Measurements from ENCODE around the gene SELPLG.
"Not testable (repeated sequence)": the region's sequence is repeated elsewhere in the genome, so short reads cannot be mapped to it uniquely, and the experiment has no call there.

SELPLG gene

DNA sequence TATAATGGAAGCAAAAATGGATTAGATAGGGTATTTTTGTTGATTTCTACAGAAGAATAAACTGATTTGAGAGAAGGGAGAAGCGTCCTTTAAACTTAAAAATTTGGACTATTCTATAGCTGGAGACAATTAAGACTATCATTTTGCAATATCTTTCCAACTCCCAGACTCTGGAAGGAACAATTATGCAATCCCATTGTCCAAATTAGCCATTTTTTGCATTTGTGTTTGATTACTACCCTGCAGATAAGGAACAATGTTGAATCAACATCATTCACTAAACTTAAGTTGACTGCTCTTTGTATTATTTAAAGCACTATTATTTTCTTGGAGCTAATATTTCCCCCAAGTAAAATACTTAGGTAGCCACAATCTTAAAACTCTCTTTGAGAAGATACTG lies 34.8 kb upstream of the SELPLG start:
- H3K36me3 ChIP-seq (ENCODE audit: control insufficient read depth, insufficient read depth, low read length): no peaks in the 10 kb centered on the region
- no peak overlapping the region for H3K4me3 ChIP-seq (ENCODE audit: low read length)
- DNase-seq (ENCODE audit: low read depth, low spot score): no peak
- no CpG with 5 or more reads among the region's 1 CpG for WGBS (ENCODE audit: insufficient coverage, insufficient read length)
- no peaks in the 10 kb centered on the region for H3K27me3 ChIP-seq (ENCODE audit: control insufficient read depth, insufficient read depth, low read length)
- H3K27ac ChIP-seq (ENCODE audit: low read length): no peak overlapping the region
- H3K4me1 ChIP-seq (ENCODE audit: control insufficient read depth, insufficient read depth, low read length): peaks cover 2% of the 10 kb centered on the region; the same call in 1 of the 2 replicates
- no peaks in the 10 kb centered on the region for H3K9me3 ChIP-seq (ENCODE audit: control insufficient read depth, insufficient read depth, low read length)

DNA sequence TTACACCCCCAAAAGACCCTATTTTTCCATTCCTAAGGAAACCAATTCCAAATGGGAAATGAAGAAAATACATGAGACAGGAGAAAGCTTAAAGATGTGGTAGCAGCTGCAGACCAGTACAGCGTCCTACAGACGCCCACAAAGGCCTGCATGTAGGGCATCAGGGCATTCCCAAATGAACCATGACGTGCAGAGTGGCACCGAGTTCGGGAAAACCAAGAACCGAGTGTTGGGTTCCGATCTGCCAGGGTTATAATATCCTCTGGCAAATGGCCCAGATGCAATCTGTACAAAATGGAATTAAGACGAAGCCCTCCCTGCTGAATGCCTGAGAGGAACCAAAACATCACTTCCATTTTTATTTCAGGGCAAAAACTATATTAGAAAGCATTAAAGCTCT lies 34.4 kb upstream of the SELPLG start:
- DNase-seq (ENCODE audit: low read depth, low spot score): no peak
- peaks cover 2% of the 10 kb centered on the region; the same call in 1 of the 2 replicates for H3K4me1 ChIP-seq (ENCODE audit: control insufficient read depth, insufficient read depth, low read length)
- no peak overlapping the region for H3K4me3 ChIP-seq (ENCODE audit: low read length)
- H3K27ac ChIP-seq (ENCODE audit: low read length): no peak overlapping the region
- no peaks in the 10 kb centered on the region for H3K9me3 ChIP-seq (ENCODE audit: control insufficient read depth, insufficient read depth, low read length)
- H3K36me3 ChIP-seq (ENCODE audit: control insufficient read depth, insufficient read depth, low read length): no peaks in the 10 kb centered on the region
- no CpG with 5 or more reads among the region's 8 CpGs for WGBS (ENCODE audit: insufficient coverage, insufficient read length)
- H3K27me3 ChIP-seq (ENCODE audit: control insufficient read depth, insufficient read depth, low read length): no peaks in the 10 kb centered on the region

DNA sequence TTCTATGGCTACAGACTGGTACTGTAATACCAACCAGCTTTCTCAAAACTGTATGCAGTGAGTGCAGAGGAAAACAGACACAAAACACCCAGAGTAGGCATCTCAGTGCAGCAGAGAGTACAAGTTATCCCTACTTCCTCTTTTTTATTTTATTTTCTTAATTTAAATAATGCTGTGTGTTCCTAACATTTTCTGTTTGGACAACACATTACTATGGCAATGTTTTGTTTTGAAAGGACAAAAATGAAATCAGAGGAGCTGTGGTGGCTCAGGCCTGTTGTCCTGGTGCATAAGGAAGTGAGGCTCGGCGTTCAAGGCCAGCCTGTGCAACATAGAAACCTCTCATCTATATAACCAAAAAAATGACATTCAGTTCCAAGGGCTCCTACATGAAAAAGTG lies 33.7 kb upstream of the SELPLG start:
- no peaks in the 10 kb centered on the region for H3K27me3 ChIP-seq (ENCODE audit: control insufficient read depth, insufficient read depth, low read length)
- WGBS (ENCODE audit: insufficient coverage, insufficient read length): no CpG with 5 or more reads among the region's 2 CpGs
- peaks cover 2% of the 10 kb centered on the region; the same call in 1 of the 2 replicates for H3K4me1 ChIP-seq (ENCODE audit: control insufficient read depth, insufficient read depth, low read length)
- H3K36me3 ChIP-seq (ENCODE audit: control insufficient read depth, insufficient read depth, low read length): no peaks in the 10 kb centered on the region
- H3K27ac ChIP-seq (ENCODE audit: low read length): no peak overlapping the region
- DNase-seq (ENCODE audit: low read depth, low spot score): no peak
- H3K4me3 ChIP-seq (ENCODE audit: low read length): no peak overlapping the region
- H3K9me3 ChIP-seq (ENCODE audit: control insufficient read depth, insufficient read depth, low read length): no peaks in the 10 kb centered on the region

DNA sequence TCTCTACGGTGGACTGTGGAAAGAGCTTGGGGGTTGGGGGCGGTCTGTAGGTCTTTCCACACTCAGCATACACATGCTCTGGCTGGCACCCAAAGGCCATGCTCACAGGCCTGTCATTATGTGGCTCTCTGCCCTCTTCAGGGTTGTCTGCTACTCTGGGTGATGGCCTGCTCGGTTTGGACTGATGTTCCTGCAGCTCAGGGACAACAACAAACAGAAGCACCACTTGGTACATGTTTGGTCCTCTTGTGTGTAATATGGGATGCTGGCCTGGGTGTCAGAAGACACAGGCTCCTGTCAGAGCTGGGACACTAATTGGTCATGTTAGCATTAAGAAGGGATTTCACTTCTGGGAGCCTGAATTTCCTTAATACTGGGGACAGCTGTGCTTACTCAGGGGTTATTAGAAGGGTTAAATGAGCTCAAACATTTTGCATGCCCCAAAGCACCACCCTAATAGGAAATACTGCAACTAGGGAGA lies 32.7 kb upstream of the SELPLG start:
- no peaks in the 10 kb centered on the region for H3K27me3 ChIP-seq (ENCODE audit: control insufficient read depth, insufficient read depth, low read length)
- no peak for DNase-seq (ENCODE audit: low read depth, low spot score)
- H3K4me1 ChIP-seq (ENCODE audit: control insufficient read depth, insufficient read depth, low read length): peaks cover 2% of the 10 kb centered on the region; the same call in 1 of the 2 replicates
- no peak overlapping the region for H3K4me3 ChIP-seq (ENCODE audit: low read length)
- no peaks in the 10 kb centered on the region for H3K9me3 ChIP-seq (ENCODE audit: control insufficient read depth, insufficient read depth, low read length)
- WGBS (ENCODE audit: insufficient coverage, insufficient read length): no CpG with 5 or more reads among the region's 3 CpGs
- H3K27ac ChIP-seq (ENCODE audit: low read length): no peak overlapping the region
- H3K36me3 ChIP-seq (ENCODE audit: control insufficient read depth, insufficient read depth, low read length): no peaks in the 10 kb centered on the region

DNA sequence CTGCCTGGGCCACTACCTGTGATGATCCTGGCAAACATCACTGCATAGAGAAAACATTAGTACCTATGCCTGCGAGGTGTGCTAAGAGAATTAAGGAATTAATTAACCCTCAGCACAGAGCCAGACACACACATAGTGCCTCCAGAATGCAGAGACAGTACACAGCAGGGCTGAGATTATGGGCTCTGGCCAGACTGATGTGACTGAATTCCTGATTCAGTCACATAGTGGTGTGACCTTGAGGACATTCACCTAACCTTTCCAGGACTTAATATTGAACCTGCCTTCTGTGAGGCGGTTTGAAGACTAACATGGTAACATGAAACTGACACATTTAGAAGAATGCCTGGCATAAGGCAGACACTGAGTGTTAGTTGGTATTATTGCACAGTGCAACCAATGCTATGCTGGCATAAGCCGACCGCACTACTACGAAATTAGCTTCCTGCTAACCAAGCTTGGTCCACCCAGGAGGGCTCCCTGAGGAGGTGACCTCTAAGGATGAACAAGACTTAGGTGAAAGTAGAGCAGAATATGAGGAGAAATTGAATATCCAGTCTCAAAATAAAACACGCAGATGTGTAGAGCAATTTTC lies 32.0 kb upstream of the SELPLG start:
- Histone ChIP-seq H3K36me3 (ENCODE audit: control insufficient read depth, insufficient read depth, low read length) (no peaks in the 10 kb centered on the region), H3K9me3 (ENCODE audit: control insufficient read depth, insufficient read depth, low read length) (no peaks in the 10 kb centered on the region), H3K27me3 (ENCODE audit: control insufficient read depth, insufficient read depth, low read length) (no peaks in the 10 kb centered on the region), H3K4me3 (ENCODE audit: low read length) (no peak overlapping the region), H3K27ac (ENCODE audit: low read length) (no peak overlapping the region), H3K4me1 (ENCODE audit: control insufficient read depth, insufficient read depth, low read length) (peaks cover 2% of the 10 kb centered on the region; the same call in 1 of the 2 replicates)
- WGBS (ENCODE audit: insufficient coverage, insufficient read length): no CpG with 5 or more reads among the region's 6 CpGs
- DNase-seq (ENCODE audit: low read depth, low spot score): no peak

DNA sequence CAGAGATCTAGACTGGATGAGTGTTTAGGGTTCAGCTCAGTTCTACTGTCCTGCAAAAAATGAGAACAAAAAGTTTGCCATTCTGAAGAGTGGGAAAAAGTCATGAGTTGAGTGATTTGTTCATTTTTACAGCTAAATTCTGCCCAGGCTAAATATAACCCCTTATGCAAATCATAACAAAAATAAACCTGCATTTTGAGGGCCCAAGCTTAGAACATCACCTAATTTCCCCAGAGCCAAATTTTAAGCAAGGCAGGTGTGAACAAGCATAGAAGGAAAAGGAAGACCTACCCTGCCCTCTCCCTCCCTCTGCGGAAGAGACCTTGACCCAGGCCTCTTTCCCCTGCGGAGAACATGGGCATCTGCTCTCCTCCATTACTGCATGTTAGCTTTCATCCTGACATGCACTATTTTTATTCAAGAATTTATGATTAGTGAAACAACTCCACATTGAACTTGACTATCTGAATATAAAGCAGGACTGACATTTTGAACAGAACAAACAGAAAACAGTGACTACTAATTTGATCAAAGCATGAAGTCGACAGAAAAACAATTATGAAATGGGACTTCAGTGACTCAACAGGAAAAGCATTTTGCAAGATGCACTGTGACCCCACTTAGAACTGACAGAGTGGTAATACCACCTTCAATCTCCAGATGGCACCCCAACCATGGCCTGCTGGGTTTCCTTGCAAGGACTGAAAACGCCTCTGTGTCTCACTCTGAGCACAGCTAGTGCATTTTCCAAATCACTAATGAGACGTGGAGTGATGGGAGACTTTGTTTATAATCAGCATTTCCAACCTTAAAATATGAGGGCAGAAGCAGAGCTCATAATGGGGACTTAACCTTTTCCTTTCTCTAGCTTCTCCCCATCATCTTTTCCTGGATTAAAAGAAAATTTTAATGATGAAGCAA lies 30.9 kb upstream of the SELPLG start:
- Histone ChIP-seq H3K4me3 (ENCODE audit: low read length) (no peak overlapping the region), H3K9me3 (ENCODE audit: control insufficient read depth, insufficient read depth, low read length) (no peaks in the 10 kb centered on the region), H3K36me3 (ENCODE audit: control insufficient read depth, insufficient read depth, low read length) (no peaks in the 10 kb centered on the region), H3K4me1 (ENCODE audit: control insufficient read depth, insufficient read depth, low read length) (peaks cover 2% of the 10 kb centered on the region; the same call in 1 of the 2 replicates), H3K27ac (ENCODE audit: low read length) (no peak overlapping the region), H3K27me3 (ENCODE audit: control insufficient read depth, insufficient read depth, low read length) (no peaks in the 10 kb centered on the region)
- no CpG with 5 or more reads among the region's 5 CpGs for WGBS (ENCODE audit: insufficient coverage, insufficient read length)
- DNase-seq (ENCODE audit: low read depth, low spot score): peak; percentile 72

DNA sequence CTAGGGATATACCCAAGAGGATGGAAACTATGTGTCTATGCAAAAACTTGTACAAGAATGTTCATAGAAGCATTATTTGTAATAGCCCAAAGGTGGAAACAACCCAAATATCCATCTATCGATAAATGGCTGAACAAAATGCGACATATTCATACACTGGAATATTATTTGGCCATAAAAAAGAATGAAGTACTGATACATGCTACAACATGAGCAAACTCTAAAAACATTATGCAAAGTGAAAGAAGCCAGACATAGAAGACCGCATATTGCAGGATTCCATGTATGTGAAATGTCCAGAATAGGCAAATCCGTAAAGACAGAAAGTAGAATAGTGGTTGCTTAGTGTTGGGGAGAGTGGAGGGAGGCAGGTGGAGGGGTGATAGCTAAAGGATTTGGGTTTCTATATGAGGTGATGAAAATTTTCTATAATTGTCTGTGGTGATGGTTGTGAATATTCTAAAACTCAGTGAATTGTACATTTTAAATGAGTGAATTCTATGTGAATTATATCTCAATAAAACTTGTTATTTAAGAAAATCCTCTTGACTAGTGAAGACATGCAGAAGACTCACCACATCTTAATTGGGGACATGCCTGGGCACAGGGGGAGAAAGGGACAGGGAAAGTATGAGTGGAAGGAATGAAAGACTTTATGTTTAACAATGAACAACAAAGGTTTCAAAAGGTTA lies 29.8 kb upstream of the SELPLG start:
- H3K36me3 ChIP-seq (ENCODE audit: control insufficient read depth, insufficient read depth, low read length): peaks cover 3% of the 10 kb centered on the region; the same call in 1 of the 2 replicates
- H3K27ac ChIP-seq (ENCODE audit: low read length): no peak overlapping the region
- WGBS (ENCODE audit: insufficient coverage, insufficient read length): no CpG with 5 or more reads among the region's 4 CpGs
- H3K27me3 ChIP-seq (ENCODE audit: control insufficient read depth, insufficient read depth, low read length): no peaks in the 10 kb centered on the region
- H3K4me1 ChIP-seq (ENCODE audit: control insufficient read depth, insufficient read depth, low read length): peaks cover 2% of the 10 kb centered on the region; the same call in 1 of the 2 replicates
- no peaks in the 10 kb centered on the region for H3K9me3 ChIP-seq (ENCODE audit: control insufficient read depth, insufficient read depth, low read length)
- no peak overlapping the region for H3K4me3 ChIP-seq (ENCODE audit: low read length)
- no peak for DNase-seq (ENCODE audit: low read depth, low spot score)

DNA sequence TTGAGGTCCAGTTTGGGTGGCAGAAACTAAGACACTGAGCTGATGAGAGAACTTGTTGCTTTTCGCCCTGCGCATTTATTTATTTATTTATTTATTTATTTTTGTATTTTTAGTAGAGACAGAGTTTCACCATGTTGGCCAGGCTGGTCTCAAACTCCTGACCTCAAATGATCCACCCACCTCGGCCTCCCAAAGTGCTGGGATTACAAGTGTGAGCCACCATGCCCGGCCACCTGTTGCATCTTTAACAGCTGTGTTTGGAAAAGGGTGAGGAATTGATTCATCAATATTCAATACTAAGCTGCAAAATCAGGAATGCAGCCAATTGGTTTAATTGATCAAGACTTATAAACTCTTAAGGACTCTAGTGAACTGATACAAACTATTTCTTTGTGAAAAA lies 24.4 kb upstream of the SELPLG start:
- H3K9me3 ChIP-seq (ENCODE audit: control insufficient read depth, insufficient read depth, low read length); DNase-seq (ENCODE audit: low read depth, low spot score); H3K27ac ChIP-seq (ENCODE audit: low read length); H3K4me1 ChIP-seq (ENCODE audit: control insufficient read depth, insufficient read depth, low read length); H3K27me3 ChIP-seq (ENCODE audit: control insufficient read depth, insufficient read depth, low read length); H3K4me3 ChIP-seq (ENCODE audit: low read length); H3K36me3 ChIP-seq (ENCODE audit: control insufficient read depth, insufficient read depth, low read length): not testable (repeated sequence)
- WGBS (ENCODE audit: insufficient coverage, insufficient read length): no CpG with 5 or more reads among the region's 4 CpGs

DNA sequence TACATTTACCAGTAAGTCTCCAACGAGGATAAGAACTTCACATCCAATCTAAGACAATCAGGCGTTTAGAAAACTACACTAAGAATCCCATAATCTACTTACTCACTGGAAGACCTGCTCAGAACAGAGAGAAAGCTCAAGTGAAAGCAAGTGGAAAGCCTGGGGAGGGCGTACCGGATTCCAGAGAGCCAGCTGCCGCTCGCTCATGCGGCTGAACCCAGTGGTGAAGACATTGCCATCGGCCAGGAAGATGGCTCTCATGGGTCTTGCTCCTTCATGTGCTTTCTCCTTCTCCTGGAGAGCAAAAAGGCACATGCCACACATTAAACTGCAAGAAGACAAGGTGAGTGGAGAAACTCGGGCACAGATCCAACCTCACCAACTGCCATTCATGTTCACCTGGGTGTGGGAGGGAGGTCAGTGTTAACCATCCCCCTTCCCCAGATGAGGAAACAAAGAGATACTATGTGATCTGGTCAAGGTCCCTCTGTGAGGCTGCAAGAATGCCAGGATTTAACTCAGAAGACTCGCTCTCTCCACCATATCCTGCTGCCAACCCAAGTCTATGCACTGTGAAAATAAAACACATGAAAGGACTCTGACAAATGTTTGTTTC lies 23.5 kb upstream of the SELPLG start:
- Histone ChIP-seq H3K27ac (ENCODE audit: low read length) (no peak overlapping the region), H3K4me3 (ENCODE audit: low read length) (no peak overlapping the region), H3K36me3 (ENCODE audit: control insufficient read depth, insufficient read depth, low read length) (peaks cover 8% of the 10 kb centered on the region; the same call in 1 of the 2 replicates), H3K27me3 (ENCODE audit: control insufficient read depth, insufficient read depth, low read length) (no peaks in the 10 kb centered on the region), H3K4me1 (ENCODE audit: control insufficient read depth, insufficient read depth, low read length) (peaks cover 5% of the 10 kb centered on the region; the same call in 1 of the 2 replicates), H3K9me3 (ENCODE audit: control insufficient read depth, insufficient read depth, low read length) (no peaks in the 10 kb centered on the region)
- DNase-seq (ENCODE audit: low read depth, low spot score): no peak
- WGBS (ENCODE audit: insufficient coverage, insufficient read length): no CpG with 5 or more reads among the region's 10 CpGs

DNA sequence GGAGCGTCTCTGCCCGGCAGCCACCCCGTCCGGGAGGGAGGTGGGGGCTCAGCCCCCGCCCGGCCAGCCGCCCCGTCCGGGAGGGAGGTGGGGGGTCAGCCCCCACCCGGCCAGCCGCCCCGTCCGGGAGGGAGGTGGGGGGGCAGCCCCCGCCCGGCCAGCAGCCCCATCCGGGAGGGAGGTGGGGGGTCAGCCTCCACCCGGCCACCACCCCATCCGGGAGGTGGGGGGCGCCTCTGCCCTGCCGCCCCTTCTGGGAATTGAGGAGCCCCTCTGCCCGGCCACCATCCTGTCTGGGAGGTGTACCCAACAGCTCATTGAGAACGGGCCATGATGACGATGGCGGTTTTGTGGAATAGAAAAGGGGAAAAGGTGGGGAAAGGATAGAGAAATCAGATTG lies 22.6 kb upstream of the SELPLG start:
- not testable (repeated sequence) for DNase-seq (ENCODE audit: low read depth, low spot score); H3K4me3 ChIP-seq (ENCODE audit: low read length); H3K27ac ChIP-seq (ENCODE audit: low read length); H3K4me1 ChIP-seq (ENCODE audit: control insufficient read depth, insufficient read depth, low read length); H3K36me3 ChIP-seq (ENCODE audit: control insufficient read depth, insufficient read depth, low read length); H3K9me3 ChIP-seq (ENCODE audit: control insufficient read depth, insufficient read depth, low read length); H3K27me3 ChIP-seq (ENCODE audit: control insufficient read depth, insufficient read depth, low read length)
- WGBS (ENCODE audit: insufficient coverage, insufficient read length): no CpG with 5 or more reads among the region's 24 CpGs
